ENCODE results near the gene AVPI1.

The AVPI1 gene

GRCh38 chr10:97715259-97715874 lies 28.3 kb upstream of the AVPI1 start:
- TF ChIP-seq, protein P1, sequence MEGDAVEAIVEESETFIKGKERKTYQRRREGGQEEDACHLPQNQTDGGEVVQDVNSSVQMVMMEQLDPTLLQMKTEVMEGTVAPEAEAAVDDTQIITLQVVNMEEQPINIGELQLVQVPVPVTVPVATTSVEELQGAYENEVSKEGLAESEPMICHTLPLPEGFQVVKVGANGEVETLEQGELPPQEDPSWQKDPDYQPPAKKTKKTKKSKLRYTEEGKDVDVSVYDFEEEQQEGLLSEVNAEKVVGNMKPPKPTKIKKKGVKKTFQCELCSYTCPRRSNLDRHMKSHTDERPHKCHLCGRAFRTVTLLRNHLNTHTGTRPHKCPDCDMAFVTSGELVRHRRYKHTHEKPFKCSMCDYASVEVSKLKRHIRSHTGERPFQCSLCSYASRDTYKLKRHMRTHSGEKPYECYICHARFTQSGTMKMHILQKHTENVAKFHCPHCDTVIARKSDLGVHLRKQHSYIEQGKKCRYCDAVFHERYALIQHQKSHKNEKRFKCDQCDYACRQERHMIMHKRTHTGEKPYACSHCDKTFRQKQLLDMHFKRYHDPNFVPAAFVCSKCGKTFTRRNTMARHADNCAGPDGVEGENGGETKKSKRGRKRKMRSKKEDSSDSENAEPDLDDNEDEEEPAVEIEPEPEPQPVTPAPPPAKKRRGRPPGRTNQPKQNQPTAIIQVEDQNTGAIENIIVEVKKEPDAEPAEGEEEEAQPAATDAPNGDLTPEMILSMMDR (IDR thresholded peaks at IDR 0.05; ENCODE audit: insufficient read depth, low read length, poor library complexity, severe bottlenecking), result no peak
- Histone ChIP-seq H3K27me3 (replicated peaks; ENCODE audit: control insufficient read depth, insufficient read depth, low read length) (no peaks in the 10 kb centered on the region), H3K36me3 (ENCODE audit: control insufficient read depth, insufficient read depth, low read length) (no peaks in the 10 kb centered on the region), H3K4me3 (replicated peaks; ENCODE audit: low read depth, low read length) (no peak overlapping the region)
- no peak for DNase-seq (ENCODE audit: extremely low read depth, insufficient read length)

DNA sequence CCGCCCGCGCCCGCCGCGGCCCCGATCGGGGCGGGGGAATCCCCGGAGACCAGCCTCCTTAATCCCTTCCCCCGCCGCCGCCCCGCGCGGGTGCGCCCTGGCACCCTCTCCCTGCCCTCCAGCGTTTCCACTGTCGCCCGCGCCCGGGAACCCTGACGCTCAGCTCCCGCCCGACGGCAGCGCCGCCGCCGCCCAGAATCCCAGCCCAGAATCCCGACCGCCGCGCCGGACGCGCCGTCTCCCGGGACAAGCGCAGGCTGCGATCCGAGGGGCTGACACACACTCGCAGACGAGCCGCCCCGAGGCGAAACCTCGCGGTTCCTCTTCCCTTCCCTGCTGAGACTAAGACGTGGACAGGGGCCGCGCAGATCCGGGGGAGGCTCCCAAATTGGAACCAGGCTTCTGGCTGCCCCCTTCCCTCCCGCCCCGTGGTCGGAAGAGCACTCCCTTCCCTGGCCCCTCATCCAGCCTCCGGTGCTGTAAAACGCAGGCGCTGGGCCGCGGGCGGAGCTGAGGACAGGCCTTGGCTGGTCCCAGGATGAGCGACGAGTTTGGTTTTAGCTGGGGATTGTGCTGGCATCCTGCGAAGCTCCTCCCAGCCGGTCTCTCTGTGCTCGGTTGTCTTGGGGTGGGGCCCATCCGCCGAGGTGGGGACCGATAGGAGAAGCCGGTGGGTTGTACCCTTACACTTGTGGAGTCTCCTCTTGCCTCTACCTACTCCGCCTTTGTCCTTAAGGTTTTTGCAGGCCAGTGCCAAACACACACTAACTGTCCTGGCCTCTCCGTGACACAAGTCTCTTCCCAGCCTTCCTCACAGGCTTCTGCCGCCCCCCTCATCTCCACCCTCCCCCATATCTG lies 27.6 kb upstream of the AVPI1 start:
- Histone ChIP-seq H3K36me3 (ENCODE audit: control insufficient read depth, insufficient read depth, low read length) (no peaks in the 10 kb centered on the region), H3K27me3 (replicated peaks; ENCODE audit: control insufficient read depth, insufficient read depth, low read length) (no peaks in the 10 kb centered on the region), H3K4me3 (replicated peaks; ENCODE audit: low read depth, low read length) (peak overlapping the region; percentile 61)
- TF ChIP-seq, protein P1 (IDR thresholded peaks at IDR 0.05; ENCODE audit: insufficient read depth, low read length, poor library complexity, severe bottlenecking), result no peak
- no peak for DNase-seq (ENCODE audit: extremely low read depth, insufficient read length)

GRCh38 chr10:97713826-97714400 lies 26.9 kb upstream of the AVPI1 start:
- H3K36me3 ChIP-seq (ENCODE audit: control insufficient read depth, insufficient read depth, low read length), result no peaks in the 10 kb centered on the region
- TF ChIP-seq, protein P1 (IDR thresholded peaks at IDR 0.05; ENCODE audit: insufficient read depth, low read length, poor library complexity, severe bottlenecking), result peak; percentile 55

GRCh38 chr10:97713339-97713825 lies 26.3 kb upstream of the AVPI1 start, which contains the start of gene MARVELD1:
TSS of gene MARVELD1 (plus strand) at chr10:97713730. CDS start at chr10:97713877, 147 bp downstream.
- TF ChIP-seq, protein P1 (IDR thresholded peaks at IDR 0.05; ENCODE audit: insufficient read depth, low read length, poor library complexity, severe bottlenecking), result no peak
- no peak for DNase-seq (ENCODE audit: extremely low read depth, insufficient read length)
- no peaks in the 10 kb centered on the region for H3K36me3 ChIP-seq (ENCODE audit: control insufficient read depth, insufficient read depth, low read length)
- peak within 1 kb of the TSS; percentile 61 for H3K4me3 ChIP-seq (replicated peaks; ENCODE audit: low read depth, low read length)
- no peaks in the 10 kb centered on the region for H3K27me3 ChIP-seq (replicated peaks; ENCODE audit: control insufficient read depth, insufficient read depth, low read length)

More at GRCh38 chr10:97713826-97714400, 26.9 kb upstream of the AVPI1 start:
- H3K27me3 ChIP-seq (replicated peaks; ENCODE audit: control insufficient read depth, insufficient read depth, low read length), result no peaks in the 10 kb centered on the region
- H3K4me3 ChIP-seq (replicated peaks; ENCODE audit: low read depth, low read length), result peak overlapping the region; percentile 61
- peak; percentile 79 for DNase-seq (ENCODE audit: extremely low read depth, insufficient read length)

DNA sequence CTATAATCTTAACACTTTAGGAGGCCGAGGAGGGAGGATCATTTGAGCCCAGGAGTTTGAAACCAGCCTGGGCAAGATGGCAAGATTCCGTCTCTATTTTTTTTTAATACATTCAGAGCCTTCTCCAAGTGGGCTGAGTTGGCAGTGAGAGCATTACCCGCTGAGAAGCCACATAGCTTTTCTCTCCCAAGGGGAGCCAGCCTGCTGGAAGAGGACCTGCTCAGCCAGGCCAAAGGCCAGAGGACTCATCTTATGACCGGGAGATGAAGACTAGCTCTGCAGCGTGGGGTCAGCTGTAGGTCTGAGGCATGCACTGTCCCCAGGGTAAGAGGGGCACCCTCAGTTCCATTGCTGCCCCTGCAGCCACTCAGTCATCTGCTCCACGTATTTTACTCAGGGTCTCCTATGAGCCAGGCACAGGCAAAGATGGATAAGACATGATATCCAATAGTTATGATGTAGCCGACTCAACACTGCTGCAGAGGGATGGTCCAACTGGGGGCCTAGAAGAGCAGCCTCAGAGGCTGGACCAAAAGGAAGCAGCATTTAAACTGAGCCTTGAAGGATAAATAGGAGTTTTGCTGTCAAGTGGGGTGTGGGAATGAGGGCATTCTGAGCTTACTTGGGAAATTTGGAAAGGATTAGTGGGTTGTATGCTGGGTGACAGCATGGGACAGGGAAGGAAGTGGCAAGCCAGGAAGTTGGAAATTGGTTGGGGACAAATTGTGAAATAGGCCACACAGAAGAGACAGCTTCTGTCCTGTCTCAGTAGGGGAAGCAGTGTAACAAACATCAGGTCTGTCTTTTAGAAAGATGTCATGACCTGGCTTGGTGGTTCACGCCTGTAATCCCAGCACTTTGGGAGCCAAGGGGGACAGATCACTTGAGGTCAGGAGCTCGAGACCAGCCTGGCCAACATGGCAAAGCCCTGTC lies 24.9 kb upstream of the AVPI1 start:
- TF ChIP-seq, protein P1 (IDR thresholded peaks at IDR 0.05; ENCODE audit: insufficient read depth, low read length, poor library complexity, severe bottlenecking), result no peak
- H3K36me3 ChIP-seq (ENCODE audit: control insufficient read depth, insufficient read depth, low read length), result no peaks in the 10 kb centered on the region
- DNase-seq (ENCODE audit: extremely low read depth, insufficient read length), result no peak
- H3K4me3 ChIP-seq (replicated peaks; ENCODE audit: low read depth, low read length), result no peak overlapping the region
- H3K27me3 ChIP-seq (replicated peaks; ENCODE audit: control insufficient read depth, insufficient read depth, low read length), result no peaks in the 10 kb centered on the region

All from GM06990 (cell line).